T-helper 17 cell (primary cell): ENCODE data around the gene SBF2. TPM values are rescaled to one million over a fixed set of nuclear protein-coding genes. Genes with fewer than 3 reads are reported as not detected.

ENCODE experiments used
- ATAC-seq: fragments of 150-1000 bp; cut with Tn5 transposase; 2 replicates; pipeline ENCODE4 v1.10.0; 2021; ENCODE audit warnings: mild to moderate bottlenecking, moderate library complexity
- DNase-seq, 3 donors: peaks; one replicate each; pipeline versions ENCODE4 v3.0.0 to v3.0.0-alpha.2; 2020 to 2021
- H3K9me3 ChIP-seq: one replicate; pipeline ENCODE4 v1.7.0; 2013; ENCODE audit warnings: low read length, mild to moderate bottlenecking; ENCODE audit not compliant: control insufficient read depth, poor library complexity, severe bottlenecking
- H3K27ac Mint-ChIP-seq: one replicate; pipeline ENCODE4 v1.8.0; 2022; ENCODE audit warnings: mild to moderate bottlenecking, moderate library complexity, mixed read lengths
- H3K27me3 Mint-ChIP-seq: one replicate; pipeline ENCODE4 v1.8.0; 2022; ENCODE audit warnings: mixed read lengths
- H3K36me3 Mint-ChIP-seq: one replicate; pipeline ENCODE4 v1.8.0; 2022; ENCODE audit warnings: low read depth, mixed read lengths
- H3K4me1 Mint-ChIP-seq: one replicate; pipeline ENCODE4 v1.8.0; 2022; ENCODE audit warnings: mild to moderate bottlenecking, mixed read lengths
- H3K4me3 Mint-ChIP-seq: one replicate; pipeline ENCODE4 v1.8.0; 2022; ENCODE audit warnings: mild to moderate bottlenecking, moderate library complexity, mixed read lengths
- total RNA-seq, 4 donors: library from RNA in 2 of 4; stranded (reverse) in 2 of 4; gene quantifications; one replicate each; pipeline ENCODE4 v1.2.3 and lab custom pipeline; 2022 to 2026

Gene SBF2
- total RNA-seq, 2 donors from 2014 or later, result 15.5 to 23.1 TPM

GRCh38 chr11:9731256-9731655, 562.8 kb downstream of the SBF2 start:
- ATAC-seq, result no peak
- no peaks in the 10 kb centered on the region for H3K4me1 Mint-ChIP-seq
- no peak for DNase-seq
- H3K27me3 Mint-ChIP-seq, result no peaks in the 10 kb centered on the region
- H3K4me3 Mint-ChIP-seq, result no peak overlapping the region
- H3K27ac Mint-ChIP-seq, result peak overlapping the region; percentile 85
- peaks cover 2% of the 10 kb centered on the region for H3K36me3 Mint-ChIP-seq
- no peaks in the 10 kb centered on the region for H3K9me3 ChIP-seq

Other genes starting within 250 kb of the SBF2 start
- 1 to 10 TPM in 1 of 2 donors, under 1 TPM in 1; 0.68 to 2.0 TPM for gene ADM, start 10.9 kb upstream of the SBF2 start, total RNA-seq
- gene AMPD3, start 161.0 kb upstream of the SBF2 start, total RNA-seq, result 10 to 100 TPM; 16.8 to 20.2 TPM
- 10 to 100 TPM; 12.8 to 13.6 TPM for gene RNF141, start 247.0 kb upstream of the SBF2 start, total RNA-seq